NCI-H1092 treated with DMSO at 0.1 percent for 48 hours (cell line): Measurements from ENCODE around the gene COQ7.

Experiments
- DNase-seq: peaks from one replicate; lab custom pipeline; 2025; lab: John Stamatoyannopoulos, UW

Gene COQ7

DNA sequence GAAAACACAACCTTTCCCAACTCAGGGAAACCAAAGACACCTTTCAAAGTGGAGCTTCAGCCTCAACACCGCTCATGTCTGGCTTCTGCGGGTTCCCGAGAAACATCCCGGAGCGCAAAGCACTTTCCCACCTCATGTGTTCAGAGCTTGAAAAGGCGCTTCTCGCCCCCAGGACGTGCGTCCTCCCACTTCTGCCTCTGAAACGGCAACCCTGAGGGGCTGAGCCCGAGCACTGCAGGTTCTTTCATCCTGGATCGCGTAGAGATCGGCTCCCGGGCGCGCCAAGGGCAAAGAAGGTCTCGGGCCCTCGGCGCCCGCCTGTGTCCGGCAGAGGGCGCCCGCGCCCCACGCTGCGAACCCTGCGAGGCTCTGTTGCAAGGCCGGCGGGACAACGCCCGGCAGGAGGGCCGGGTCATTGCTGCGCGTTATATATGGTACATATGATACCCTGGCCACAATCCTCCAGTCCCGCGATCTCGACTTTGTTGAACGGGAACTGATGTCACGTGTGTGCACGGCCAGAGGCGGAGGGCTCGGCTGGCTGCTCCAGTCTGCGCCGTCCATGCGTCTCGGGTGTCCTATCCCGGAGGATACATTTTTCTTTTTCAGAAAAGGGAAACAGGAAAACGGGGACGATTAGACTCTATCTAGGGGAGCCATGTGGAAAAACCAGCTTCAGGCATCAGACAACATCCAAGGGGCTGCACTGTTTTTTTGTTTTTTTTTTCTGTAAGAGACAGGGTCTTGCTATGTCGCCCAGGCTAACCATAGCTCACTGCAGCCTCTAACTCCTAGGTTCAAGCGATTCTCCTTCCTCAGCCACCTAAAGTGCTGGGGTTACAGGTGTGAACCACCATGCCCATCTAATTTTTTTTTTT lies 19.1 kb downstream of the COQ7 start:
- peak; percentile 74 for DNase-seq

DNA sequence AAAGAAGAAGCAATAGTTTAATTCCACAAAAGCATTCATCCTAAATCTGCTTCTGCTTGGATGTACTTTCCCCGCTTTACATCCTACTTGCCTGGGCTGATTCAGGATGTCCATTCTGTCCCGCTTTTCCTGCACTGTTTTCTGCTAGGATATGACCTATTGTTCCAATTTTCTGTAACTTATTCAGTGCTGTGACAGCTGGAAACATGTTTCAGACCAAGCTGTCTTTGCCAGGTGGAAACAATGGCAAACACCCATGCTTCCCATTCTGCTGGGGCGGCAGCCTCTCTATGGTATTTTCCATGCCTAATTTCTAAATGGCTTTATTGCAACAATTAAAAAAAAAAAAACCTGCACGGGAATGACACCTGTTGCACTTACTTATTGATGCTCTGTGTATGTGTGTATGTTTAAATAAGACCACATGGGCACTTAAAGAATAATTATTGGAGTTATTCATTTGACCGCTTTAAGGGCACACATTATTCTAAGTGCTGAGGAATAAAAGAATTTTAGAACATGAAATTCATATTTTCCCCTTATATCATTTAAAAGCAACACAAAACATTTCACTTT lies 21.0 kb downstream of the COQ7 start:
- no peak for DNase-seq

DNA sequence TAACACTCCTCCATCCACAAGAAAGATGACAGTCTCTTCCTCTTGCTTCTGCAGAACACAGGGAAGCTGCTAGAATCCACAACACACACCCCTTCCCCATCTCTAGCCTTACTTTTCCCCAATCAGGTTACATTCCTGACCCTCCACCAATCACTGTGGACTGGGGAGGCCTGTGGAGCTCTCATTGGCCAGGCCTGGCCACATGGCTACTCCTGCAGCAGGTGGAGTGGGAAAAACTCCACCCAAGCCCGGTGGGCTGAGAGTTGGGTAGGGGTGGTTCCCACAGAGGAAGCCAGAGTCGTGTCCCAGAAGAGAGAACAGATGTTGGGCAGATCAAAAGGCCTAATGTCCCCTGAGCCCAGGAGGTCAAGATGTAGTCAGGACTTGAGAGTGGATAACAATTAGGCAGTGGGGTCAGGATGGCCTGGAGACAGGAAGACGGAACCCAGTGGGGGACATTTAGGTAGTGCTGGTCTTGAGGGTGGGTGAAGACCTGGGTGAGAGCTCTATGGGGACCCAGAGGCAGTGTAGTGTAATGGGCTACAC lies 22.1 kb downstream of the COQ7 start:
- DNase-seq: no peak

DNA sequence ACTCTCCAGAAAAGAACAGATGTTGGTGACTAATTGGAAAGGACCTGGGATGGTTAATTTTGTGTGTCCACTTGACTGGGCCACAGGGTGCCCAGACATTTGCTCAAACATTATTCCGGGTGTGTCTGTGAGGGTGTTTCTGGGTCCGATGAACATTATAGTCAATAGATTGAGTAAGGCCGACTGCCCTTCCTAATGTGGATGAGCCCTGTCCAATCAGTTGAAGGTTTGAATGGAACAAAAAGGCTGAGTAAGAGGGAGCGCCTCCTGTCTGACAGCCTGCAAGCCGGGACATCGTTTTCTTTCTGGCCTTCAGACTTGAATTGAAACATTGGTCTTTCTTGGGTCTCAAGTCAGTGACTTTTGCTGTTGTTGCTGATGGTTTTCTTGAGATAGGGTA lies 23.5 kb downstream of the COQ7 start:
- no peak for DNase-seq

DNA sequence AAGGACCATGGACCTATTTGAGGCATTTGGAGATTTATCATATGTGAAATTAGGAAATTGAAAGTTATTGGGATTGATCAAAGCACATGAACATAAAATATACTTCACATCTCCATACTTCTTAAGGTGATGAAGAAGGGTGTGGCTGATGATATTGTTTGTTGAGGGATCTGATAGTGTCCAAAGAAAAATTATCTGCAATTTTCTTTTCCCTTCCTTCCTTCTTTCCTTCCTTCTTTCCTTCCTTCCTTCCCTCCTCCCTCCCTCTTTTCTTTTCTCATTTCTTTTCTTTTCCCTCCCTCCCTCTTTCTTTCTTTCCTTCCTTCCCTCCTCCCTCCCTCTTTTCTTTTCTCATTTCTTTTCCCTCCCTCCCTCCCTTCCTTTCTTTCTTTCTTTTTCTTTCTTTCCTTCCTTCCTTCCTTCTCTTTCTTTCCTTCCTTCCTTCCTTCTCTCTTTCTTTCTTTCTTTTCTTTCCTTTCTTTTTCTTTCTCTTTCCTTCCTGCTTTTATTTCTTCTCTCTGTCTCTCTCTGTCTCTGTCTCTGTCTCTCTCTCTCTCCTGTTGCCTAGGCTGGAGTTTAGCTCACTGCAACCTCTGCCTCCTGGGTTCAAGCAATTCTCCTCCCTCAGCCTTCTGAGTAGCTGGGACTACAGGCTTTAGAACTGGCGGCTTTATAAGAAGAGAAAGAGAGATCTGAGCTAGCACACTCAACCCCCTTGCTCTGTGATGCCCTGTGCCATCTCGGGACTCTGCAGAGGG lies 25.4 kb downstream of the COQ7 start:
- no peak for DNase-seq

DNA sequence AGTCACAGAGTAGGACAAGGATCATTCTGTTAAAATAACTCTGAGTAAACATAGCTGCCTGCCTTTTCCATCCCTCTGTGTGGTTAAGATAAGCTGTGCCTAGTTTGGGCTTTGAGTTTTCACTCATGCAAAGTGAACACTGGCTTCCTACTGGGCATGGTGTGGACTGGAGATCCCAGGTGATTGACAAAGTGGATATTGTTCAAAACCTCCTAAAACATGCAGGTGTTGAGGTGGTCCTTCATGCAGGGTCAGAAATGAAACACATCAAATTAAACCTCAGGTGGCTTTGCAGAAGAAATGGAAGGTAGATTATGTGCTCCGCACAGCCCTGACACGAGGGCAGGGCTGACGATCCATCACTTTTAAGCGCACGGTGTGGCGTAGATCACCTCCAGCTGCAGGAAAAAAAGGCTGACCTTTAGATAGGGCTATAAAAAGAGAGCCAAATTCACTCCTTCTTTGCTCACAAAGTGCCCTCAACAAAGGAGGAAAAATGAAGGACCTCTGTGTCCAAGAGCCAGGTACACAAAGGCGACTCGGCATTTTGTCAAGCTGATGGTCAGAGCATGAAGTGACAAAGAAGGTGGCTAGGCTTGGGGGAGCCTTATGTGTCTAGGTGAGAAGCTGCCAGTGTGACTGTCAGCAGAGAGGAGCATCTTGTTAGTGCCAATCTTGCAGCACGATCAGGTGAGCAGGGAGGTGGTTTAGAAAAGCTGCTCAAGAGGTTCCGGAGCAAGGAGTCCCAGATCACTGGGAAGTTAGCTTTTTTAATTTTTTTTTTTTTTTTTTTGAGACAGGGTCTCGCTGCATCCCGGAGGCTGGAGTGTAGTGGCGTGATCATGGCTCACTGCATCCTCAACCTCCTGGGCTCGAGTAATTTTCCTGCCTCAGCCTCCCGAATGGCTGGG lies 26.5 kb downstream of the COQ7 start:
- DNase-seq: no peak

DNA sequence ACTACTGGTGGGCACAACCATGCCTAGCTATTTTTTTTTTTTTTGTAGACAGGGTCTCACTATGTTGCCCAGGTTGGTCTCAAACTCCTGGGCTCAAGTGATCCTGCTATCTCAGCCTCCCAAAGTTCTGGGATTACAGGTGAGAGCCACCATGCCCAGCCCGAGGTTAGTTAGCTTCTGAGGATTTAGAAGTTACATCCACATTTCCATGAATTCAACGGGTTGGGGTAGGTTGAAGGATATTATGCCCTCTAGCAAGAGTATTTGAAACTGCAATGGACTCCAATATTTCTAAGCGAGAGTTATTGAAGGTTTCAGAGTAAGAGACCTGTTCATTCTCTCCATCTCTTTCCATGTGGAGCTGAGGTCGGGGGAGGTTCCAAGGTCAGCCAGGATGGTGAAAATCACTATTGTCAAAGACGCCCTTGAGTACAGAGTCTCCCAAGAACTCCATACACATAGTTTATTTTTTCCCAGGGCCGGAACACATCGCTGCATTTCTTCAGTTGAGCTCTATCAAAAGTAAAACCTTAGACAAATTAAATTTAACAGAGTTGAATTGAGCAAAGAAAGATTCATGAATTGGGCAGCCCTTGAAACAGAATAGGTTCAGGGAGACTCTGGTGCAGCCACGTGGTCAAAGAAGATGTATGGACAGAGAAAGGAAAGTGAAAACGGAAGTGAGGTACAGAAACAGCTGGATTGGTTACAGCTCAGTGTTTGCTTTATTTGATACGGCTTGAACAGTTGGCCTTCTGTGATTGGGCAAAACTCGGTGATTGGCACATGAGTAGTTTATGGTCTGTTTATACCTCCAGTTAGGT lies 27.3 kb downstream of the COQ7 start:
- DNase-seq: no peak

DNA sequence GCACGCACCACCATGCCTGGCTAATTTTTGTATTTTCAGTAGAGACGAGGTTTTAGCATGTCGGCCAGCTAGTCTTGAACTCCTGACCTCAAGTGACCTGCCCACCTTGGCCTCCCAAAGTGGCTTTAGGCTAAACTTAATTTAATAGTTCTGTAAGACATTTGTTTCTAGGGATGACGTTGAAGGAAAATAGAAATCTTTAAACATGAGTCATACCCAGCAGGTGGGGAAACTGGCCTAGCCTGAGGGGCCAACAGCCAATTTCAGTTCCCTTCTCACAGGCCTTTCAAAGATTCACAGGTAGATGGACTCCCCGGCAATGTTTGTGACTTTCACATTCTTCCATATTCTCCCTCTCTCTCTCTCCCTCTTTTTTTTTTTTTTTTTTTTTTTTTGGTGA lies 28.2 kb downstream of the COQ7 start:
- no peak for DNase-seq

DNA sequence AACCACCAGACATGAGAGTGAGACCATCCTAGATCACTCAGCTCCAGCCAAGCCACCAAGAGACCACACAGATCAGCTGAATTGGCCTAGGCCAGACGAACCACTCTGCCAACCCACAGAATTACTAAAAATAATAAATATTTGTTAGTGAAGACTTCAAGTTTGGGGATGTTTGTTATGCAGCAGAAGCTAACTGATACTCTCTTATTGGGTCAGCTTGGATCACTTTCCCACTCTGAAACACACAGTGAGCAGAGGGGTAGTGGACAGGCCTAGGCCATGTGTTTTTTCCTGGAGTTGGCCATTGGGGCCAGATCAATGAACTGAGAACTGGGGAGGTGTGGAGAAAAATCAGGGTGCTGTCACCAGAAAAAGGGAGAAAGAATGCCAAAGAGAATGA lies 30.8 kb downstream of the COQ7 start:
- no peak for DNase-seq

DNA sequence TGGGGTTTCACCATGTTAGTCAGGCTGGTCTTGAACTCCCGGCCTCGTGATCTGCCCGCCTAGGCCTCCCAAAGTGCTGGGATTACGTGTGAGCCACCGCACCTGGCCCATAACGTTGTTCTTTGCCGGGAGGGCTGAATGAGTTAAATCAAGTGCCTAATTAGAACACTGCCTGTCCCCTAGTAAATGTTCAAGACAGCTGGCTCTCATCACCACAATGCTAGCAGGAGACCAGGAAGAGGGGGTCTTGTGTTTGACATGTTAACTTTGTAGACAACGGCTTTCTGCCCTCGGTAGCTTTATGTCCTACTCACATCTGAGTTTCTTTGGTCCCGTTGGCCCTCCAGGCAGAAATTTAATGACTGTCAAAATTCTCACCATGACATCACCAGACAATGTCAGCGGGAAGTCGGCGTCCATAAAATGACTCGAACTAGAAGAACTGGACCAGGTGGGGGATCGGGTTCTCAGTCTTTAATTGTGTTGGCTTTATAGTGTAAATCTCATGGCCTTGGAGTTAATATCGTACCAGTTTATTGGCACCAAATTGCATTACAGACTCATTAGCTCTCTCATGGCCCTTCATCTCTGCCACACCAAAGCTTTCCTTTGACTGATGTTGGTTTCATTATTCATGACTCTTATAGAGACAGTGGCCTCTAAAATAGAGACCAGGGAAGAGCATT lies 34.9 kb downstream of the COQ7 start:
- no peak for DNase-seq

DNA sequence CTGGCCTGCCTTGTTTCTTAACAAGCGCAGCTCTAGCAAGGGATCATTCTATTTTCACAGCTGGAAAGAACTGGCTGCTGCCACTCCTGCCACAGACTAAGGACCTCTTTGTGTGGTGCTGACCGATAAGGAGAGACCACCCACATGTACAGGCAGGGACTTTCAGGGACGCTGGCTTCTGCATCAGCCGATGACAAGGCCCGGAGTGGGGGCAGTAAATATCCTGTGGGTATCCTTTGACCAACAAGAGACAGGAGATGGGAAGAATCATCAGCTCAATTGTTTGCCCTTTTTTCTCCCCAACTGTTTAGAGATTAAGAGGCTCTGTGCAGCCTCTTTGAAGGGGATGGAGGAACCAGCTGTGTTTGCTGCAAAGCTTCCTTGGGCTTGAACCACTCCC lies 37.2 kb downstream of the COQ7 start:
- DNase-seq: no peak

DNA sequence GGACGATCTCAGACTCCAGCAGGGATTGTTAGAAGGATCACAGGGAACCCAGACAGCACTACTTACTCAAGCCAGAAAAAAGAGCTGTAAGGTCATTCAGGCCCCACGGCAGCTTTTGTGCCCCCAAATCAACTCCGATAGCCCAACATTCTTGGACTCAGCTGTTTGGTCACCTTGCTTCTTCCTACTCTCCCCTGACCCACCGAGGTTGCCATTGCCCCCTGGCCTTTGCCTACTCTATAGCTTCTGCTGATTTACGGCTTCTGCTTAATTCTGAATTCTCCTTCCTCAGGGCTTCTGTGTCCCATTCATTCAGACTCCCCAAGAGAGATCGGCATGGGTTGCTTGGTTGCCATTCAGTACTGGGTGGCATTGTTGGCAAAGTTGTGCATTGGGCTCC lies 37.7 kb downstream of the COQ7 start:
- DNase-seq: no peak

DNA sequence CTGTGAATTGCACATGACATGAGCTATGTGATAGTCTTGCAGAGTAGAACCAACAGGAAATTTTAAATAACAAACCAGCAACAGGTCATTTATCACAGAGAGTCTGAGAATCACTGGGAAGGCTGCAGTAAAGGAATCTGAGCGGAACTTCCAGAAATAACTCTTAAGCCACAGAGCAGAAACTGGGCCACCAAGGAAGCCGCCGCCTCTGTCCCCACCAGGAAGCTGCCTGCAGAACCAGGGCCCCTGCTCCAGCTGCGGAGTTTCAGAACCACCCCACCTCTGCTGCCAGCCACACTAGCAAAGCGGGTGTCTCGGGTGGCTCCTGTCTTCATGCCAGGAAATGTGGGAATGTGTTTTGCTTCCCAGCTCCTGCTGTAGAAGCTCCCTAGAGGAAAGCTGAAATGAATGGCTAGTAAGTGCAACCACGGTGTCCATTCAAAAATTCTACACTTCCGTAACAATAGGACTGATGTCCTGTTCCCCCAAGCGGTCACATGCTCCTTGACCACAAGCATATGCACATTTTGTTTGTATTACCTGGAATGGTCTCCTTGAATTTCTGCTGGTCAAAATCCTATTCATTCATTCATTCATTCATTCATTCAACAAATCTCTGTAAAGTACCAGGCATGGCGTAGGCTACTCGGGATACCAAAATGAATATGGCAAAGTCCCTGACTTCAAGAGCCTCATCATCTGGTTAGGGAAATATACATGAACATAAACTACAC lies 38.6 kb downstream of the COQ7 start:
- DNase-seq: no peak

DNA sequence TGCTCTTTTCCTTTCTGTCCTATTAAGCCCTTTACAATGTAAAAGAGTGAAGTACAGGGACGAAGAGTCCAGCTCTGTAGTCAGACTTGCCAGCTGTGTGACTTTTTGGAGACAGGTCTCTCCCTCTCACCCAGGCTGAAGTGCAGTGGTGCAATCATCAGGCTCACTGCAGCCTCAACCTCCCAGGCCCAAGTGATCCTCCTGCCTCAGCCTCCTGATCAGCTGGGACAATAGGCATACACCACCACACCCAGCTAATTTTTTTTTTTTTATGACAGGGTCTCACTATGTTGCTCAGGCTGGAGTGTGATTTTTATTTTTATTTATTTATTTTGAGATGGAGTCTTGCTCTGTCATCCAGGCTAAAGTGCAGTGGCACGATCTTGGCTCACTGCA lies 39.2 kb downstream of the COQ7 start:
- no peak for DNase-seq

DNA sequence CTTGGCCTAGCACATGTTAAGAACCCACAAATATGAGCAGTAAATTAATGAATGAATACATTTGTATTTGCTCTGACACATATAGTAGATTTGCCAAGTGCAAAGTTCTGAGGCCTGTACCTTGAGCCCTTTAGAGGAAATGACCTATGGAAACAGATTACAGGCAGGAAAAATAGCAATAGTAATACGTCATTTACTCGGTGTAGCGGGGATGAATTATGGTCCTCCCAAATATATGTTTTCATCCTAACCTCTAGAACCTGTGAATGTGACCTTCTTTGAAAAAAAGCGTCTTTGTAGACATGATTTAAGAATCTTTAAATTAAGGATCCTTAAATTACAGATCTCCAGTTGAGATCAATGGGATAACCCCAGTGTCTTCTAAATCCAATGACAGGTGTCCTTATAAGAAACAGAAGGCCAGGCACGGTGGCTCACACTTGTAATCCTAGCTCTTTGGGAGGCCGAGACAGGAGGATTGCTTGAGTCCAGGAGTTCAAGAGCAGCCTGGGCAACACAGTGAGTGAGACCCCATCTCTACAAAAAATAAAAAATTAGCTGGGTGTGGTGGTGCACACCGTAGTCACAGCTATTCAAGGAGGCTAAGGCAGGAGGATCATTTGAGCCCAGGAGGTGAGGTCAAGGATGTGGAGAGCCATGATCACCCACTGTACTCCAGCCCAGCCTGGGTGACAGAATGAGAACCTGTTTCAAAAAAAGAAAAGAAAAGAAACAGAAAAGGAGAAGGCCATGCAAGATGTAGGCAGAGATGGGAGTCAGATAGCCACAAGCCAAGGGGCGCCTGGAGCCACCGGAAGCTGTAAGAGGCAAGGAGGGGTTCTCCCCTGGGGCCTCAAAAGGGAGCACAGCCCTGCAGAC lies 41.2 kb downstream of the COQ7 start:
- no peak for DNase-seq

DNA sequence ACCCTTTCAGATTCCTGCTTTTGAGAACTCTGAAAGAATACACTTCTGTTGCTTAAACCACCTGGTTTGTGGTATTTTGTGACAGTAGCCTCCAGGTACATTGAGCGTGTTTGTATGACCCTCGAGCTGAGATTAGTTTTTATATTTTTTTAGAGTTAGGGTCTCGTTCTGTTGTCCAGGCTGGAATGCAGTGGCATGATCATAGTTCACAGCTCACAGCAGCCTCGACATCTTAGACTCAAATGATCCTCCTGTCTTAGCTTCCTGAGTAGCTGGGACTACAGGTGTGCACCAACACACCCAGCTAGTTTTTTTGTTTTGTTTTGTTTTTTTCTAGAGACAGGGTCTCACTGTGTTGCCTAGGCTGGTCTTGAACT lies 41.9 kb downstream of the COQ7 start:
- DNase-seq: no peak

DNA sequence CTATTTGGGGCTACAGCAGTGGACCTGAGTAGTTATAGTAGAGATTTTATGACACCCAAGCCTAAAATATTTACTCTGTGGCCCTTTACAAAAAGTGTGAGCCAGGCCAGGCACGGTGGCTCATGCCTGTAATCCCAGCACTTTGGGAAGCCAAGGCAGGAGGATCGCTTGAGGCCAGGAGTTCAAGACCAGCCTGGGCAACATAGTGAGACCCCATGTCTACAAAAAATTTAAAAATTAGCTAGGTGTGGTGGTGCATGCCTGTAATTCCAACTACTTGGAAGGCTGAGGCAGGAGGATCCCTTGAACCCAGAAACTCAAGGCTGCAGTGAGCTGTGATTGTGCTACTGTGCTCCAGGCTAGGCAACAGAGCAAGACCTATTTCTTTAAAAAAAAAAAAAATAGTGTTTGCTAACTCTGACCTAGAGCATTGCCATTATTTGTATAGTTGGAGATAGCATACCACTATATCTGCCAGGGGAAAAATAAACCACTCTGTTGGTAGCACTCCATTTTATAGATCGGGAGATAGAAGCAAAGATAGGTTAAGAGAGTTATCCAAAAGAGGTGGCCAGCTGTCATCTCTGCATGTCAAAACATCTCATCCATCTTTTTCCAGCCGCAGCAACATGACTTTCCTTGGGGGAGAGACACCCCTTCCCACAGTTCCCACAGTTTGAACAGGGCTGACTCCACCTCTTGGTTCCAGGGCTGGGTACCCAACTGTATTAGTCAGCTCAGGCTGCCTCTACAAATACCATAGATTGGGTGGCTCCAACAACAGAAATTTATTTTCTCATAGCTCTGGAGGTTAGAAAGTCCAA lies 43.3 kb downstream of the COQ7 start:
- no peak for DNase-seq

DNA sequence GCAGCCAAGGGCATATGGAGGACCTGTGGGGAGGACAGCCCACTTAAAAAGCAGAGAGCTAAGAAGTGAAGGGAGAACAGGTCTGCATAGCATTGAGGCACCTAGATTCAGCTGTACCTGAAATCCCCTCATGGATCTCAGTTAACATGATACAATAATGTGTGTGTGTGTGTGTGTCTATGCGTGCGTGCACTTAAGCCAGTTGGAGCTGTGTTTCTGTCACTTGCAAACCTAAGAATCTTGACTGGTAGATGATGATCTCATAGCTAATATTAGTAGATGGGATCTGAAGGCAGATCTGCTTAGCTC lies 44.6 kb downstream of the COQ7 start:
- DNase-seq: no peak
